Dendritic cell treated with granulocyte-macrophage colony-stimulating factor and Interleukin-4, amounts not matched to agents 40 ng/mL and 50 ng/mL, for 4 days (primary cell): ENCODE data around the gene LURAP1L.
A peak's percentile ranks its signal among the peaks of the same experiment; 100 is the strongest.

Source experiments
- H3K27ac Mint-ChIP-seq: one replicate; pipeline ENCODE4 v1.8.0; 2022; ENCODE audit warnings: mild to moderate bottlenecking, mixed read lengths
- H3K27me3 Mint-ChIP-seq: one replicate; pipeline ENCODE4 v1.8.0; 2022; ENCODE audit warnings: mild to moderate bottlenecking, mixed read lengths
- H3K36me3 Mint-ChIP-seq: one replicate; pipeline ENCODE4 v1.8.0; 2022; ENCODE audit warnings: low read depth, mixed read lengths
- H3K4me1 Mint-ChIP-seq: one replicate; pipeline ENCODE4 v1.8.0; 2022; ENCODE audit warnings: low read depth, mixed read lengths
- H3K4me3 Mint-ChIP-seq: one replicate; pipeline ENCODE4 v1.8.0; 2022; ENCODE audit warnings: mild to moderate bottlenecking, moderate library complexity, mixed read lengths
- H3K9me3 Mint-ChIP-seq: one replicate; pipeline ENCODE4 v1.8.0; 2022; ENCODE audit warnings: mixed read lengths
- intact Hi-C: fragments of 100-400 bp; cut with micrococcal nuclease; formaldehyde crosslinking; loops from one replicate; pipeline ENCODE4 v1.15.0; 2022

LURAP1L gene

GRCh38 chr9:12774861-12775678, at the start of gene LURAP1L:
TSS of gene LURAP1L (plus strand) at chr9:12775020. CDS start at chr9:12775716, 696 bp downstream.
- intact Hi-C loops: no loop called here
- Mint-ChIP-seq H3K4me1 (peaks cover 19% of the 10 kb centered on the region), H3K36me3 (no peaks in the 10 kb centered on the region), H3K27ac (no peak within 1 kb of the TSS), H3K4me3 (peak within 1 kb of the TSS; percentile 66), H3K27me3 (peaks cover 32% of the 10 kb centered on the region), H3K9me3 (no peaks in the 10 kb centered on the region)

- H3K27ac Mint-ChIP-seq: no peak overlapping the region
These were observed 48.0 kb upstream of the LURAP1L start for GRCh38 chr9:12726795-12727194.

DNA sequence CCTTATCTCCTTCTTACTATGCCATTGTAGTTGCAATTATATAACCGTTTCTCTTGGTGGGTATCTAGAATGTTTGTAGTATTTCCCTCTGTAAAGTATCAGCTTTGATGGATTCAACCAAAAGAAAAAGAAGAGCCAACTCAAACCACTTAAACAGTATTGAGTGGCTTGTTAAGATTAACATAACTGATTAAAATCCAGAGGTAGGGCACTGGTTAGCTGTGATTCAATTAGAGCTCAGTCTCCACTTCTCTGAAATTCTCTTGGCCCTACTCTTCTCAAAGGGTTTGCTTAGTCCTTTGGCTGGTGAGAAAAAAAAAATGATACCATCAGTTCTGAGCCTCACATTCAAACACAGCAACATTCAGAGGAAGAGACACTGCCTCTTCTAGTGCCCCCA, 44.6 kb upstream of the LURAP1L start:
- H3K27me3 Mint-ChIP-seq: no peaks in the 10 kb centered on the region
- intact Hi-C loops: no loop called here
- H3K4me3 Mint-ChIP-seq: no peak overlapping the region
- H3K36me3 Mint-ChIP-seq: no peaks in the 10 kb centered on the region
- no peak overlapping the region for H3K27ac Mint-ChIP-seq
- H3K4me1 Mint-ChIP-seq: no peaks in the 10 kb centered on the region
- H3K9me3 Mint-ChIP-seq: no peaks in the 10 kb centered on the region

More at GRCh38 chr9:12726795-12727194, 48.0 kb upstream of the LURAP1L start:
- Mint-ChIP-seq H3K27me3 (no peaks in the 10 kb centered on the region), H3K4me3 (no peak overlapping the region), H3K4me1 (no peaks in the 10 kb centered on the region), H3K36me3 (no peaks in the 10 kb centered on the region), H3K9me3 (no peaks in the 10 kb centered on the region)
- intact Hi-C loops: no loop called here

DNA sequence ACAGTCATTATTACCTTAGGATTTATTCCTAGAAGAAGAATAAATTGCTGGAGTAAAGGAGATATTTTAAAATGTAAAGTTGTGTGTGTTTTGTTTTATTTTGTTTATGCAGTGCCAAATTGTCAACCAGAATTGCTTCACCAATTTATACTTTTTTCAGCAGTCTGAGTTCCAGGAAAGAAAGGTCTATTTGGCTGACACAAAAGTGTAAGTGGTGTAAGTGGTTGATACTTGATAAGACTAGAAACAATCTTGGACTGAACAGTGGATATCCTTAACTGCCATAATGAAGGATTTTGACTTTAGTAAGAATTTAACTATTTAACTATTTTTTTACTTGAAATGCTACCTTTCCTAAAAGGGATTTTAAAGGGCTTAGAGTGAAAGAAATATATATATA, 43.9 kb upstream of the LURAP1L start:
- H3K4me3 Mint-ChIP-seq: no peak overlapping the region
- H3K27ac Mint-ChIP-seq: no peak overlapping the region
- no peaks in the 10 kb centered on the region for H3K36me3 Mint-ChIP-seq
- H3K4me1 Mint-ChIP-seq: no peaks in the 10 kb centered on the region
- no peaks in the 10 kb centered on the region for H3K27me3 Mint-ChIP-seq
- no peaks in the 10 kb centered on the region for H3K9me3 Mint-ChIP-seq
- intact Hi-C loops: no loop called here

DNA sequence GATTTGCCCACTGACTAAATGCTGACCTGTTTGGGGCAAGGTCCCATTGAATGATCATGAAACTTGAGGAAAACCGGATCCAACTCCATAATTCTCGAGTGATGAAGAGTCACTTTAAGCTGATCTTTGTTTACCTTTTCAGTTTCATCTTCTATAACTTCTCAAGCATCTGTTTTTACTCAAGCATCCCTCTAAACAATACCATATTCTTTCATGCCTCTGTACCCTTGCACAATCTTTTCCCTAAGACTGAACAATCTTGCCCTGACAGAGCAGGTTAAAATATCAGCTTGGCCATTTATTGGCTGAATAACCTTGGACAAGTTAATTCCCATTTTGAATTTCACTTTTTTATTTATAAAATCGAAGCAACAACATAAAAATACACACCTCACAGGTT, 41.8 kb upstream of the LURAP1L start:
- no peak overlapping the region for H3K27ac Mint-ChIP-seq
- no peak overlapping the region for H3K4me3 Mint-ChIP-seq
- H3K9me3 Mint-ChIP-seq: no peaks in the 10 kb centered on the region
- no peaks in the 10 kb centered on the region for H3K4me1 Mint-ChIP-seq
- intact Hi-C loops: no loop called here
- H3K27me3 Mint-ChIP-seq: no peaks in the 10 kb centered on the region
- no peaks in the 10 kb centered on the region for H3K36me3 Mint-ChIP-seq

- intact Hi-C loops: no loop called here
- no peak overlapping the region for H3K4me3 Mint-ChIP-seq
- H3K9me3 Mint-ChIP-seq: no peaks in the 10 kb centered on the region
- no peak overlapping the region for H3K27ac Mint-ChIP-seq
- H3K36me3 Mint-ChIP-seq: no peaks in the 10 kb centered on the region
- H3K27me3 Mint-ChIP-seq: no peaks in the 10 kb centered on the region
- no peaks in the 10 kb centered on the region for H3K4me1 Mint-ChIP-seq
These were observed 39.2 kb upstream of the LURAP1L start for GRCh38 chr9:12735665-12736064.

GRCh38 chr9:12737871-12738270, 36.9 kb upstream of the LURAP1L start:
- Mint-ChIP-seq H3K4me1 (no peaks in the 10 kb centered on the region), H3K4me3 (no peak overlapping the region), H3K27me3 (no peaks in the 10 kb centered on the region), H3K27ac (no peak overlapping the region), H3K36me3 (no peaks in the 10 kb centered on the region), H3K9me3 (no peaks in the 10 kb centered on the region)
- intact Hi-C loops: no loop called here

DNA sequence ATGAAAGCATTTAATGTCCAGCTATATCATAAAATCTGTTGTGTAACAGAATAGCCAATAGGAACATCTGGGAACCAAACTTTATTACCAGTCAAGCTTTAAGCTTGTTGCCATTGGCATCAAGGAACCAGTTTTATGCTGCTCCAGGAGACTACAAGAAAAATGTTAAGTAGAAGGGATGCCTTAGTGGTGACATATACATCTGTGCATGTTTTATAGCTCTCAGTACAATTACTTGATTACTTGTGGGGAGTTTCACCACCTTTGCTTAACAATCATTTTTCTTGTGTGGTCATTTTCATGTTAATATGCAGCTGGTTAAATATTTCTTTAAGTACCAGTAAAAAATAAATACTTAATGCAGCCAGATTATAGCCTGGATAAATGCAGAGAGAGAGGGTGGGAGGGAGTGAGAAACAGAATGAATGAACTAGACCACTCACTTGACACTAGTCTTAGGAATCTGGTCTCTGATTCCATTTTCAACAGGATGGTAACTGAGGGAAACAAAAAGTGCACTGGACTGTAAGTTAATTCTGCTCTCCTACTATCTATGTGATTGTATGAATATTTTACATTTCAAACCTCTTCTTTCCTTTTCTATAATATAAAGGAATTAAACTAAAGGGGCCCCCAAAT, 35.7 kb upstream of the LURAP1L start:
- no peak overlapping the region for H3K27ac Mint-ChIP-seq
- no peaks in the 10 kb centered on the region for H3K36me3 Mint-ChIP-seq
- no peaks in the 10 kb centered on the region for H3K27me3 Mint-ChIP-seq
- no peaks in the 10 kb centered on the region for H3K4me1 Mint-ChIP-seq
- intact Hi-C loops: no loop called here
- no peak overlapping the region for H3K4me3 Mint-ChIP-seq
- no peaks in the 10 kb centered on the region for H3K9me3 Mint-ChIP-seq

- intact Hi-C loops: no loop called here
- H3K4me3 Mint-ChIP-seq: no peak overlapping the region
- no peaks in the 10 kb centered on the region for H3K27me3 Mint-ChIP-seq
- H3K4me1 Mint-ChIP-seq: no peaks in the 10 kb centered on the region
- no peaks in the 10 kb centered on the region for H3K9me3 Mint-ChIP-seq
- no peak overlapping the region for H3K27ac Mint-ChIP-seq
- H3K36me3 Mint-ChIP-seq: no peaks in the 10 kb centered on the region
These were observed 34.0 kb upstream of the LURAP1L start for GRCh38 chr9:12740845-12741244.

GRCh38 chr9:12748016-12748415, 26.8 kb upstream of the LURAP1L start:
- H3K9me3 Mint-ChIP-seq: no peaks in the 10 kb centered on the region
- no peak overlapping the region for H3K4me3 Mint-ChIP-seq
- H3K27ac Mint-ChIP-seq: no peak overlapping the region
- intact Hi-C loops: no loop called here
- no peaks in the 10 kb centered on the region for H3K4me1 Mint-ChIP-seq
- H3K36me3 Mint-ChIP-seq: no peaks in the 10 kb centered on the region
- no peaks in the 10 kb centered on the region for H3K27me3 Mint-ChIP-seq

GRCh38 chr9:12748954-12749353, 25.9 kb upstream of the LURAP1L start:
- H3K27me3 Mint-ChIP-seq: no peaks in the 10 kb centered on the region
- intact Hi-C loops: no loop called here
- H3K4me1 Mint-ChIP-seq: no peaks in the 10 kb centered on the region
- no peaks in the 10 kb centered on the region for H3K9me3 Mint-ChIP-seq
- H3K27ac Mint-ChIP-seq: no peak overlapping the region
- no peaks in the 10 kb centered on the region for H3K36me3 Mint-ChIP-seq
- H3K4me3 Mint-ChIP-seq: no peak overlapping the region

DNA sequence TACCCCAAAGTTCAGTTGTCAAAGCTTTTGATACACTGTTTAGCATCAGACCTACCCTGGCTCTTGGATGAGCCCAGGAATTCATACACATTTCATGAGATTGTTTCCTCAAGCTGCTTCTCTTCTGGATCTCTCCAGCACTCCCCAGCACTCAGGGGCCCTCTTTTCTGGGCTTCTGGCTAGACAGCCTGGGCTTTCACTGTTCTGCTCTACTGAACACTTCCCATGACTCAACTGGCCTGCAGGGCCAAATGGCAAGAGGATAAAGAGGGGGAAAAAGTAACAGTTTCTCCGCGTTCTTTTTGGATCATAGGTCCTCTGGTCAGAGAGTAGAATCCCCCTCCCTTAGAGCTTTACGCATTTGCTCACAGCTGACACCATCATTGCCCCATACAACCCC, 20.9 kb upstream of the LURAP1L start:
- no peaks in the 10 kb centered on the region for H3K9me3 Mint-ChIP-seq
- no peaks in the 10 kb centered on the region for H3K27me3 Mint-ChIP-seq
- H3K36me3 Mint-ChIP-seq: no peaks in the 10 kb centered on the region
- intact Hi-C loops: no loop called here
- no peak overlapping the region for H3K27ac Mint-ChIP-seq
- no peaks in the 10 kb centered on the region for H3K4me1 Mint-ChIP-seq
- no peak overlapping the region for H3K4me3 Mint-ChIP-seq

DNA sequence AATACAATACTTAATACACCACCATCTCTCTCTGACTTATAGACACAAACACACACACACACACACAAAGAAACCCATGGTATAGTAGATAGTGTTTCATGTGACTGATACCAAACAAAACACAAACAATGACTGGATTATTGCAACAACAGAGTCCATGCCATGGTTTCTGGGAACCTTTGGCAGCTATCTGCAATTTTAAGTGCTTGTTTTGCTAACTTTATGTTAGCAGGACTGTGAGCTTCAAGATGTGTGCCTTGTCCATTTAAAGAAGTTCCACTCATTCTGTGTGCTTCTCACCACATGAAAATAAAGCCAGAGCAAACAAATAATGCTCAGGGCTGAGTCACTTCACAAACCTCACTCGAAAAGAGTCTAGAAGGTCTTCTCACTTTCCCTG, 15.1 kb upstream of the LURAP1L start:
- no peaks in the 10 kb centered on the region for H3K36me3 Mint-ChIP-seq
- H3K27me3 Mint-ChIP-seq: no peaks in the 10 kb centered on the region
- no peak overlapping the region for H3K4me3 Mint-ChIP-seq
- no peaks in the 10 kb centered on the region for H3K4me1 Mint-ChIP-seq
- H3K27ac Mint-ChIP-seq: no peak overlapping the region
- intact Hi-C loops: no loop called here
- H3K9me3 Mint-ChIP-seq: no peaks in the 10 kb centered on the region

GRCh38 chr9:12760758-12761157, 14.1 kb upstream of the LURAP1L start:
- no peaks in the 10 kb centered on the region for H3K9me3 Mint-ChIP-seq

GRCh38 chr9:12764150-12764549, 10.7 kb upstream of the LURAP1L start:
- H3K27me3 Mint-ChIP-seq: no peaks in the 10 kb centered on the region
- H3K9me3 Mint-ChIP-seq: no peaks in the 10 kb centered on the region

More at GRCh38 chr9:12760758-12761157, 14.1 kb upstream of the LURAP1L start:
- no peaks in the 10 kb centered on the region for H3K4me1 Mint-ChIP-seq
- intact Hi-C loops: no loop called here
- H3K27me3 Mint-ChIP-seq: no peaks in the 10 kb centered on the region
- no peak overlapping the region for H3K4me3 Mint-ChIP-seq
- no peak overlapping the region for H3K27ac Mint-ChIP-seq
- no peaks in the 10 kb centered on the region for H3K36me3 Mint-ChIP-seq

More at GRCh38 chr9:12764150-12764549, 10.7 kb upstream of the LURAP1L start:
- Mint-ChIP-seq H3K27ac (no peak overlapping the region), H3K4me3 (no peak overlapping the region), H3K4me1 (no peaks in the 10 kb centered on the region), H3K36me3 (no peaks in the 10 kb centered on the region)
- intact Hi-C loops: no loop called here
